Bronchial epithelial cell (primary cell): Measurements from ENCODE around the gene TEX29. TPM values are rescaled to one million over a fixed set of nuclear protein-coding genes. Genes with fewer than 3 reads are reported as not detected.

Source experiments
- DNase-seq: peaks from one replicate; pipeline ENCODE4 v3.0.0-alpha.2; 2010; ENCODE audit warnings: low read depth
- FAIRE-seq: peaks from 2 replicates; lab custom pipeline; 2011; peaks lifted over from hg19 to GRCh38; lab: Jason Lieb, UNC
- H3K27me3 ChIP-seq: 2 replicates; pipeline ENCODE4 v1.5.1; 2011; ENCODE audit warnings: low read length; ENCODE audit not compliant: control insufficient read depth, insufficient read depth
- H3K36me3 ChIP-seq: 2 replicates; pipeline ENCODE4 v1.5.1; 2011; ENCODE audit warnings: low read length; ENCODE audit not compliant: control insufficient read depth, insufficient read depth
- H3K4me3 ChIP-seq: 2 replicates; pipeline ENCODE4 v1.5.1; 2011; ENCODE audit warnings: mild to moderate bottlenecking, low read depth, low read length, control low read depth
- total RNA-seq: library from RNA; depleted of rRNA; stranded (reverse); fragments of >200 nt; gene quantifications from 2 replicates; pipeline ENCODE4 v1.2.1, GENCODE V29; 2014
- TF ChIP-seq, protein P1 (sequence below): IDR thresholded peaks from 2 replicates; pipeline ENCODE4 v1.5.1; 2011; ENCODE audit warnings: mild to moderate bottlenecking, moderate library complexity, low read length, control low read depth, inconsistent platforms; ENCODE audit not compliant: insufficient read depth, severe bottlenecking

Gene TEX29
- total RNA-seq, 1 donor from 2014 or later = not detected

DNA sequence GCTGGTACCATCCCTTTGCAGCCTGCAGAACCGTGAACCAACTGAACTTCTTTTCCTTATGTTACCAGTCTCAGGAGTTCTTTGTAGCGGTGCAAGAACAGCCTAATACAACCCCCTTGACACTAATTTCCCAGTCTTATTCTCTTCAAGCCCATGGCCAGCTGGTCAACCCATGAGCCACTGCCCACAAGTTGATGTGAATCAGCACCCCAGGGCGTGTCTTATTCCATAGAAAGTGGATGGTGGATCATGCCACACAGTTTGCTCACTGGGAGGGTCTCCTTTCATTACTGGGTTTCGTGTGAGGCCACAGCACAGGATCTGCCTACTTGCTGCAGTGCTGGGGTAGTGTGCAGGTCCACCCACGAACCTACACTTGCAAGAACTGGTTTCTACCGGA lies 27.0 kb downstream of the TEX29 start:
- DNase-seq = no peak
- Histone ChIP-seq H3K4me3 (no peak overlapping the region), H3K27me3 (no peaks in the 10 kb centered on the region), H3K36me3 (no peaks in the 10 kb centered on the region)
- TF ChIP-seq, protein P1, sequence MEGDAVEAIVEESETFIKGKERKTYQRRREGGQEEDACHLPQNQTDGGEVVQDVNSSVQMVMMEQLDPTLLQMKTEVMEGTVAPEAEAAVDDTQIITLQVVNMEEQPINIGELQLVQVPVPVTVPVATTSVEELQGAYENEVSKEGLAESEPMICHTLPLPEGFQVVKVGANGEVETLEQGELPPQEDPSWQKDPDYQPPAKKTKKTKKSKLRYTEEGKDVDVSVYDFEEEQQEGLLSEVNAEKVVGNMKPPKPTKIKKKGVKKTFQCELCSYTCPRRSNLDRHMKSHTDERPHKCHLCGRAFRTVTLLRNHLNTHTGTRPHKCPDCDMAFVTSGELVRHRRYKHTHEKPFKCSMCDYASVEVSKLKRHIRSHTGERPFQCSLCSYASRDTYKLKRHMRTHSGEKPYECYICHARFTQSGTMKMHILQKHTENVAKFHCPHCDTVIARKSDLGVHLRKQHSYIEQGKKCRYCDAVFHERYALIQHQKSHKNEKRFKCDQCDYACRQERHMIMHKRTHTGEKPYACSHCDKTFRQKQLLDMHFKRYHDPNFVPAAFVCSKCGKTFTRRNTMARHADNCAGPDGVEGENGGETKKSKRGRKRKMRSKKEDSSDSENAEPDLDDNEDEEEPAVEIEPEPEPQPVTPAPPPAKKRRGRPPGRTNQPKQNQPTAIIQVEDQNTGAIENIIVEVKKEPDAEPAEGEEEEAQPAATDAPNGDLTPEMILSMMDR = no peak
- no peak for FAIRE-seq

DNA sequence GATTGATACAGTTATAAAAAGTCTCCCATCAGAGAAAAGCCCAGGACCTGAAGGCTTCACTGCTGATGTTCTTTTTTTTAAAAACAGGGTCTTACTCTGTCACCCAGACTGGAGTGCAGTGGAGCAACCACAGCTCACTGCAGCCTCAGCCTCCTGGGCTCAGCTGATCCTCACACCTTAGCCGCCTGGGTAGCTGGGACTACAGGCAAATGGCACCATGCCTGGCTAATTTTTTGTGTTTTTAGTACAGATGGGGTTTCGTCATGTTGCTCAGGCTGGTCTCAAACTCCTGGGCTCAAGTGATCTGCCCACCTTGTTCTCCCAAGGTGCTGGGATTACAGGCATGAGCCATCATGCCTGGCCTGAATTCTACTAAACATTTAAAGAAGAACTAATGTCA lies 33.1 kb downstream of the TEX29 start:
- no peaks in the 10 kb centered on the region for H3K27me3 ChIP-seq
- TF ChIP-seq, protein P1 = no peak
- no peaks in the 10 kb centered on the region for H3K36me3 ChIP-seq
- DNase-seq (no peak), FAIRE-seq (no peak)
- no peak overlapping the region for H3K4me3 ChIP-seq

DNA sequence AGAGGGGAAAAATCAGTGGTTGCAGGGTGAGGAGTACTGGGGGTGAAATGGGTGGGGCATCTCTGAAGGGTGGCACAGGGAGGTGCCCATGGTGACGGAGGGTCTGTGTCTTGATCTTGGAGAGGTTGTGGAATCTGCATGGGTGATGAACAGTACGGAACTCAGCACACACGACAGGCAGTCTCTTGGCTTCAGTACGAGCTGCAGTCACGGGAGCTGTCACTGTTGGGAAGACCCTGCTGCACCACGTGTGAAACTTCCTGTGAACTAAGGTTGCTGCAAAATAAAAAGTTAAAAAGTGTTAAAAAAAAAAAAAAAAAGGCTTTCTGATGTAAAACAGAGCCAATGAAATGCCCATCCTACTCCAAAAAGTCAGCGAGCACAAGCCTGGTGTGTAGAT lies 34.3 kb downstream of the TEX29 start:
- FAIRE-seq (no peak), DNase-seq (no peak)
- TF ChIP-seq, protein P1 = no peak
- H3K4me3 ChIP-seq = no peak overlapping the region
- no peaks in the 10 kb centered on the region for H3K36me3 ChIP-seq
- no peaks in the 10 kb centered on the region for H3K27me3 ChIP-seq

DNA sequence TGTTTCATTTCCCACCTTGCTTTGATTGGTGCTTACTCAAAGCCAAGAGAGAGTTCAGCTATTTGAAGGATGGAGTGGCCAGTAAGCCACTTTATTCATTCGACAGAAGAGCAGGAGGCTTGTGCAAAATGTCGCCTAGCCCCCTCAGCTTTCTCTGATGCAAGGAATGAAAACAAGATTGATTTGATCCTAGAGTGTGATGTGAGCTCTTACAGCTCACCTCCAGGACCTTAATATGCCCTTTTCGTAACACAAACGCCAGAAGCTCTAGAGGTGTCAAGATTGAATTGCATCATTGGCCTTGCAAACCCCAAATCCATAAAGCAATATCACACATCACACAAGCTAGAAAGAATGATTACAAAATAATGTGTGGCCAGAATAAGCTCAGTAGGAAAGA lies 36.4 kb downstream of the TEX29 start:
- no peaks in the 10 kb centered on the region for H3K27me3 ChIP-seq
- no peaks in the 10 kb centered on the region for H3K36me3 ChIP-seq
- TF ChIP-seq, protein P1 = no peak
- FAIRE-seq (no peak), DNase-seq (no peak)
- H3K4me3 ChIP-seq = no peak overlapping the region

DNA sequence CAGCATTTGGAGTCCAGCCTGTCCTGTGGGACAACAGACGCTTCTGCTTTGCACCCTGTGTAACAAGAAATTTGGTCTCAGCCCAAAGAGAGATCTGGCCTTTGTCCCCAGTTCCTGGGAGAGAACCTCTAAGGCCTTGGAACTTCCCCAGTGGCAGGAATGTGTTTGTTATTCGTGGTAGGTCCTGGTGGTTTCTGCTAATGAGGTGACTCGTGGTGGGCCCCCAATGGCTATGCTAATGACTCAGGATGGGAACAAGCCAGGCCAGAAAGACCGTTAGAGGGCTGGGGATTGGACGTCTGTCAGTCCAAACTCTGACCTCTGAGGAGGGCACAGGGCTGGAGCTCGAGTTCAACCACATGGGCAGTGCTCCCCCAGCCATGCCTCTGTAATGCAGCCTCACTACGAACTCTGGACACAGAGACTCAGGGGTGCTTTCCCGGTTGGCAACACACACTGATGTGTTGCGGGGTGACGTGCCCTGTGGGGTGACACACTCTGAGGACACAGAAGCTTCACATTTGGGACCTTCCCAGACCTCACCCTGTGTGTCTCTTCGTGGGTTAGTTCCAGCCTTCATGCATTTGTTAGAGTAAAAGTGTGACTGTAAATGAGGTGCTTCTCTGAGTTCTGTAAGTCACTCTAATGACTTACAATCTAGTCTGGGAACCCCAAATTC lies 38.9 kb downstream of the TEX29 start:
- Histone ChIP-seq H3K36me3 (no peaks in the 10 kb centered on the region), H3K4me3 (no peak overlapping the region), H3K27me3 (no peaks in the 10 kb centered on the region)
- TF ChIP-seq, protein P1 = no peak
- peak; percentile 23 for FAIRE-seq
- no peak for DNase-seq

DNA sequence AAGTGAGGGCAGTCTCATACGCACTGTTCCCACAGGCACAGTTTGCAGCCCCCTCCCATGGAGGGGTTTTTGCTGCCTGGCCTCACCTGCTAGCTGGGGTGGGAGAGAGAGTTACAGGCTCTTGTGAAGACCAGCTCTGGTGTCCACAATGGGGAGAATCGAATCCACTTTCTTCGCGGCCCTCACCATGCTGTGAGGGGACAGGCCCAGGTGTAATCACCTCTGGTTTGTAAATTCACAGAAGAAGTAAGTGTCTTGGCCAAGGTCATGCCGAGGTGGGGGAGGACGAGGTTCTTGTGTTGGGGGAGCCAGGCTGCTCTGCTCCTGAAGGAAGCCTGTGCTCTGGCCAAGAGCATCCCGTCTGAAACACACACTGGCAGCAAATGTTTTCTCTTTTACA lies 39.5 kb downstream of the TEX29 start:
- no peak for FAIRE-seq

More for the DNA sequence above, 39.5 kb downstream of the TEX29 start:
- H3K4me3 ChIP-seq = no peak overlapping the region
- no peak for DNase-seq
- TF ChIP-seq, protein P1 = no peak
- H3K36me3 ChIP-seq = no peaks in the 10 kb centered on the region
- H3K27me3 ChIP-seq = no peaks in the 10 kb centered on the region
